Sigmoid colon (tissue), 3 donors: Measurements from ENCODE around the gene PCID2.
"Not testable (repeated sequence)": the region's sequence is repeated elsewhere in the genome, so short reads cannot be mapped to it uniquely, and the experiment has no call there.

Experiments used
- CTCF ChIP-seq, 4 experiments: fragments of 450-650 bp in 3 of 4; fragments of 200-600 bp in 1 of 4; IDR thresholded peaks; one replicate each; pipeline ENCODE4 v1.5.1; 2016 to 2019; ENCODE audit warnings: antibody characterized with exemption in 4 of 4, mild to moderate bottlenecking in 3 of 4, moderate library complexity in 2 of 4
- POLR2A ChIP-seq, 2 donors: fragments of 450-650 bp; IDR thresholded peaks; one replicate each; pipeline ENCODE4 v1.6.1; 2016; ENCODE audit warnings: antibody characterized with exemption in 2 of 2, mild to moderate bottlenecking in 2 of 2, moderate library complexity in 2 of 2

DNA sequence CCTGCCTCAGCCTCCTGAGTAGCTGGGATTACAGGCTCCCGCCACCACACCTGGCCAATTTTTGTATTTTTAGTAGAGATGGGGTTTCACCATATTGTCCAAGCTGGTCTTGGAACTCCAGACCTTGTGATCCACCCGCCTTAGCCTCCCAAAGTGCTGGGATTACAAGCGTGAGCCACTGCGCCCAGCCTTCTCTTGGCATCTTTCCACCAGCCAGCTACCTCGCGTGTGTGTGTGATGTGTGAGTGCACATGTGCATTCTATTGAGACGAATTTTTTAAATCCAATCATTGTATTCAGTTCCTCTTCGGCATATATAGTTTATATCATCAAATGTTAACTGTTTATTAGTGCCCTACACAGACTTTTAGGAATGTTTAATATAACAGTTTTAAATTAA is 33.2 kb upstream of the PCID2 start:
- TF ChIP-seq POLR2A, CTCF (IDR thresholded peaks at IDR 0.05): not testable (repeated sequence)
